ENCODE data around the gene AKAP12.

AKAP12 gene

GRCh38 chr6:151321438-151321837 lies 81.7 kb downstream of the AKAP12 start:
- CTCF ChIA-PET: interaction anchor here (1.0 kb wide), 1 partner anchor 307 kb away, joined by 3 read pairs; no protein-coding TSS in a partner anchor
- POLR2A ChIA-PET: no interaction called here
- no peak for DNase-seq (ENCODE audit: extremely low spot score)
- no peak for TF ChIP-seq BHLHE40 (IDR thresholded peaks at IDR 0.05; ENCODE audit: borderline replicate concordance)

- ChIA-PET CTCF (interaction anchor here (0.6 kb wide), 1 partner anchor 72 kb away, joined by 3 read pairs; no protein-coding TSS in a partner anchor), POLR2A (no interaction called here)
- TF ChIP-seq ELF4 (IDR thresholded peaks at IDR 0.05) (no peak), SUZ12 (IDR thresholded peaks at IDR 0.05) (no peak), FOXA1 (IDR thresholded peaks at IDR 0.05) (no peak), FOXM1 (IDR thresholded peaks at IDR 0.05; ENCODE audit: borderline replicate concordance) (no peak), HDGF (IDR thresholded peaks at IDR 0.05; ENCODE audit: borderline replicate concordance) (no peak), FOXK2 (IDR thresholded peaks at IDR 0.05) (no peak)
- DNase-seq (ENCODE audit: extremely low spot score): no peak
Measured at GRCh38 chr6:151322570-151322969, 82.8 kb downstream of the AKAP12 start.

- POLR2A ChIA-PET: no interaction called here
- no peak for TF ChIP-seq FOXK2 (IDR thresholded peaks at IDR 0.05)
- no peak for TF ChIP-seq ARNT (IDR thresholded peaks at IDR 0.05)
- TF ChIP-seq ZNF384 (IDR thresholded peaks at IDR 0.05): no peak
- no peak for TF ChIP-seq TARDBP (IDR thresholded peaks at IDR 0.05)
- TF ChIP-seq LEF1 (IDR thresholded peaks at IDR 0.05; ENCODE audit: borderline replicate concordance): no peak
- TF ChIP-seq CTBP1 (IDR thresholded peaks at IDR 0.05; ENCODE audit: borderline replicate concordance): no peak
- no peak for TF ChIP-seq ELF4 (IDR thresholded peaks at IDR 0.05)
- no peak for TF ChIP-seq FOXM1 (IDR thresholded peaks at IDR 0.05; ENCODE audit: borderline replicate concordance)
- TF ChIP-seq NFRKB (IDR thresholded peaks at IDR 0.05): no peak
- TF ChIP-seq HDGF (IDR thresholded peaks at IDR 0.05; ENCODE audit: borderline replicate concordance): no peak
- TF ChIP-seq SP1 (IDR thresholded peaks at IDR 0.05): no peak
- no peak for TF ChIP-seq PKNOX1 (IDR thresholded peaks at IDR 0.05)
- TF ChIP-seq FOXA1 (IDR thresholded peaks at IDR 0.05): no peak
- TF ChIP-seq SUZ12 (IDR thresholded peaks at IDR 0.05): no peak
- no peak for TF ChIP-seq BHLHE40 (IDR thresholded peaks at IDR 0.05; ENCODE audit: borderline replicate concordance)
- no peak for TF ChIP-seq L3MBTL2 (conservative IDR thresholded peaks at IDR 0.05)
- CTCF ChIA-PET: interaction anchor here (0.5 to 3.4 kb wide), 22 partner anchors 9 to 432 kb away, joined by 3 to 42 read pairs (median 4); no protein-coding TSS in a partner anchor
- peak; percentile 85 for DNase-seq (ENCODE audit: extremely low spot score)
Measured at GRCh38 chr6:151323791-151324487, 84.2 kb downstream of the AKAP12 start.

- ChIA-PET CTCF (interaction anchor here (0.7 to 3.4 kb wide), 21 partner anchors 9 to 433 kb away, joined by 3 to 42 read pairs (median 4); no protein-coding TSS in a partner anchor), POLR2A (no interaction called here)
- no peak for TF ChIP-seq BHLHE40 (IDR thresholded peaks at IDR 0.05; ENCODE audit: borderline replicate concordance)
- TF ChIP-seq PKNOX1 (IDR thresholded peaks at IDR 0.05): no peak
- no peak for TF ChIP-seq CTBP1 (IDR thresholded peaks at IDR 0.05; ENCODE audit: borderline replicate concordance)
- TF ChIP-seq L3MBTL2 (conservative IDR thresholded peaks at IDR 0.05): no peak
- TF ChIP-seq FOXA1 (IDR thresholded peaks at IDR 0.05): no peak
- no peak for TF ChIP-seq SP1 (IDR thresholded peaks at IDR 0.05)
- TF ChIP-seq ARNT (IDR thresholded peaks at IDR 0.05): no peak
- no peak for TF ChIP-seq SUZ12 (IDR thresholded peaks at IDR 0.05)
- no peak for TF ChIP-seq ELF4 (IDR thresholded peaks at IDR 0.05)
- TF ChIP-seq LEF1 (IDR thresholded peaks at IDR 0.05; ENCODE audit: borderline replicate concordance): no peak
- no peak for DNase-seq (ENCODE audit: extremely low spot score)
Measured at GRCh38 chr6:151324488-151324825, 84.7 kb downstream of the AKAP12 start.

- TF ChIP-seq L3MBTL2 (conservative IDR thresholded peaks at IDR 0.05) (peak; percentile 74), ARNT (IDR thresholded peaks at IDR 0.05) (no peak)
- peak; percentile 71 for DNase-seq (ENCODE audit: extremely low spot score)
- ChIA-PET CTCF (interaction anchor here (0.6 to 3.4 kb wide), 17 partner anchors 8 to 434 kb away, joined by 3 to 42 read pairs (median 4); no protein-coding TSS in a partner anchor), POLR2A (interaction anchor here (0.6 kb wide), 1 partner anchor 8 kb away, joined by 3 read pairs; no protein-coding TSS in a partner anchor)
Measured at GRCh38 chr6:151325075-151326050, 85.6 kb downstream of the AKAP12 start.

GRCh38 chr6:151326116-151326825 lies 86.5 kb downstream of the AKAP12 start:
- ChIA-PET POLR2A (interaction anchor here (0.6 kb wide), 1 partner anchor 9 kb away, joined by 3 read pairs; no protein-coding TSS in a partner anchor), CTCF (interaction anchor here (0.7 to 3.4 kb wide), 5 partner anchors 20 to 415 kb away, joined by 3 to 42 read pairs (median 3); no protein-coding TSS in a partner anchor)
- TF ChIP-seq SP1 (IDR thresholded peaks at IDR 0.05) (no peak), PKNOX1 (IDR thresholded peaks at IDR 0.05) (no peak), ELF4 (IDR thresholded peaks at IDR 0.05) (no peak), CTBP1 (IDR thresholded peaks at IDR 0.05; ENCODE audit: borderline replicate concordance) (no peak), LEF1 (IDR thresholded peaks at IDR 0.05; ENCODE audit: borderline replicate concordance) (no peak), FOXM1 (IDR thresholded peaks at IDR 0.05; ENCODE audit: borderline replicate concordance) (no peak), NFRKB (IDR thresholded peaks at IDR 0.05) (no peak), FOXA1 (IDR thresholded peaks at IDR 0.05) (no peak), L3MBTL2 (conservative IDR thresholded peaks at IDR 0.05) (no peak), TARDBP (IDR thresholded peaks at IDR 0.05) (no peak), BHLHE40 (IDR thresholded peaks at IDR 0.05; ENCODE audit: borderline replicate concordance) (no peak)
- no peak for DNase-seq (ENCODE audit: extremely low spot score)

All from HEK293T (cell line).